IMR-90 (cell line): Measurements from ENCODE around the gene PTBP2. TPM values are rescaled to one million over a fixed set of nuclear protein-coding genes. Genes with fewer than 3 reads are reported as not detected.

Experiments
- ATAC-seq: fragments of 200-7000 bp; cut with Tn5 transposase; 2 replicates; pipeline ENCODE4 v1.9.1; 2020; ENCODE audit warnings: low read depth, mild to moderate bottlenecking, moderate library complexity
- Bru-seq: library from RNA; stranded (reverse); fragments of 400-500 nt; gene quantifications from one replicate; lab custom pipeline; 2021; lab: Mats Ljungman, UMichigan
- BruChase-seq, 2 experiments: library from RNA; stranded (reverse); fragments of 400-500 nt; gene quantifications; one replicate each; lab custom pipeline; 2021; lab: Mats Ljungman, UMichigan
- BruUV-seq: library from RNA; stranded (reverse); fragments of 400-500 nt; replicated peaks from 2 replicates; lab custom pipeline; 2021; lab: Mats Ljungman, UMichigan
- CTCF ChIA-PET: fragments of 300-600 bp; formaldehyde crosslinking; extraction: SDS; loops from one replicate; lab custom pipeline; 2021; ENCODE audit warnings: antibody characterized with exemption; lab: Yijun Ruan, JAX
- POLR2A ChIA-PET: fragments of 300-600 bp; sonication (Branson Sonifier 250); formaldehyde crosslinking; loops from one replicate; lab custom pipeline; 2022; ENCODE audit warnings: antibody characterized with exemption; ENCODE audit not compliant: unreplicated experiment; lab: Charles Lee
- DNase-seq: peaks from one replicate; pipeline ENCODE4 v3.0.0; 2013
- H2AFZ ChIP-seq: replicated peaks from 2 replicates; pipeline ENCODE3; 2013; ENCODE audit warnings: low read length, mild to moderate bottlenecking; ENCODE audit not compliant: poor library complexity
- H2AK5ac ChIP-seq: 2 replicates; pipeline ENCODE4 v1.6.1; 2013; ENCODE audit warnings: low read depth, low read length, inconsistent platforms
- H2AK9ac ChIP-seq: replicated peaks from 2 replicates; pipeline ENCODE3; 2013; ENCODE audit warnings: mild to moderate bottlenecking, low read depth, low read length, moderate library complexity; ENCODE audit not compliant: poor library complexity
- H2BK120ac ChIP-seq: 2 replicates; pipeline ENCODE4 v1.6.1; 2013; ENCODE audit warnings: low read depth, low read length, inconsistent platforms
- H2BK15ac ChIP-seq: 3 replicates; pipeline ENCODE4 v1.6.1; 2013; ENCODE audit warnings: low read depth, low read length, inconsistent platforms
- H2BK20ac ChIP-seq: 2 replicates; pipeline ENCODE4 v1.6.1; 2013; ENCODE audit warnings: low read depth, mild to moderate bottlenecking, inconsistent platforms, low read length, moderate library complexity
- H2BK5ac ChIP-seq: 2 replicates; pipeline ENCODE4 v1.6.1; 2013; ENCODE audit warnings: mild to moderate bottlenecking, low read depth, low read length, inconsistent platforms; ENCODE audit not compliant: poor library complexity, severe bottlenecking
- H3K14ac ChIP-seq: replicated peaks from 2 replicates; pipeline ENCODE4 v1.6.1; 2013; ENCODE audit warnings: low read depth, low read length, inconsistent platforms
- H3K18ac ChIP-seq: 2 replicates; pipeline ENCODE4 v1.6.1; 2013; ENCODE audit warnings: low read depth, low read length, control low read depth
- H3K23ac ChIP-seq: 2 replicates; pipeline ENCODE4 v1.6.1; 2013; ENCODE audit warnings: low read depth, low read length, inconsistent platforms
- H3K27ac ChIP-seq: 2 replicates; pipeline ENCODE4 v1.5.1; 2013; ENCODE audit warnings: mild to moderate bottlenecking, control low read depth, low read length; ENCODE audit not compliant: insufficient read depth
- H3K27me3 ChIP-seq: 2 replicates; pipeline ENCODE4 v1.6.1; 2013; ENCODE audit warnings: low read length; ENCODE audit not compliant: control insufficient read depth, insufficient read depth
- H3K36me3 ChIP-seq: 2 replicates; pipeline ENCODE4 v1.6.1; 2013; ENCODE audit warnings: low read length, mixed read lengths; ENCODE audit not compliant: control insufficient read depth, insufficient read depth
- H3K4ac ChIP-seq: 2 replicates; pipeline ENCODE4 v1.6.1; 2013; ENCODE audit warnings: low read depth, low read length, inconsistent platforms
- H3K4me1 ChIP-seq: 2 replicates; pipeline ENCODE4 v1.6.1; 2013; ENCODE audit warnings: low read length, mixed read lengths; ENCODE audit not compliant: control insufficient read depth, insufficient read depth
- H3K4me2 ChIP-seq: 2 replicates; pipeline ENCODE4 v1.6.1; 2013; ENCODE audit warnings: low read depth, mild to moderate bottlenecking, control low read depth, low read length, moderate library complexity
- H3K4me3 ChIP-seq: 2 replicates; pipeline ENCODE4 v1.5.1; 2013; ENCODE audit warnings: low read depth, mild to moderate bottlenecking, control low read depth, low read length, moderate library complexity; ENCODE audit not compliant: insufficient read depth
- H3K56ac ChIP-seq: 2 replicates; pipeline ENCODE4 v1.6.1; 2013; ENCODE audit warnings: low read length, inconsistent platforms; ENCODE audit not compliant: insufficient read depth; ENCODE audit errors: extremely low read depth
- H3K79me1 ChIP-seq, 2 experiments: 2 replicates each; pipeline ENCODE4 v1.6.1; 2013; ENCODE audit warnings: low read length in 2 of 2, inconsistent platforms in 1 of 2, low read depth in 1 of 2
- H3K9ac ChIP-seq: 2 replicates; pipeline ENCODE4 v1.6.1; 2013; ENCODE audit warnings: low read depth, low read length, control low read depth
- H3K9me1 ChIP-seq: 2 replicates; pipeline ENCODE4 v1.6.1; 2013; ENCODE audit warnings: low read length, inconsistent platforms; ENCODE audit not compliant: insufficient read depth
- H3K9me3 ChIP-seq: 2 replicates; pipeline ENCODE4 v1.6.1; 2013; ENCODE audit warnings: low read length; ENCODE audit not compliant: control insufficient read depth, insufficient read depth
- H4K20me1 ChIP-seq: 2 replicates; pipeline ENCODE4 v1.6.1; 2013; ENCODE audit warnings: low read length, inconsistent platforms; ENCODE audit not compliant: insufficient read depth
- H4K5ac ChIP-seq: 2 replicates; pipeline ENCODE4 v1.6.1; 2013; ENCODE audit warnings: mild to moderate bottlenecking, low read depth, low read length, control low read depth
- H4K8ac ChIP-seq, 2 experiments: 2 replicates each; pipeline ENCODE4 v1.6.1; 2013; ENCODE audit warnings: low read depth in 2 of 2, low read length in 2 of 2, control low read depth in 1 of 2, inconsistent platforms in 1 of 2
- H4K91ac ChIP-seq: 2 replicates; pipeline ENCODE4 v1.6.1; 2013; ENCODE audit warnings: low read depth, low read length, inconsistent platforms; ENCODE audit not compliant: insufficient read depth
- FOS ChIP-seq: fragments of 150-350 bp; IDR thresholded peaks from 2 replicates; pipeline ENCODE4 v1.6.1; 2016; ENCODE audit warnings: low read depth, low read length
- MAFK ChIP-seq: IDR thresholded peaks from 2 replicates; pipeline ENCODE4 v1.6.1; 2012; ENCODE audit warnings: low read depth, low read length, improper control_type of control experiment
- MAZ ChIP-seq: IDR thresholded peaks from 2 replicates; pipeline ENCODE4 v1.6.1; 2012; ENCODE audit warnings: low read depth, mild to moderate bottlenecking, low read length, improper control_type of control experiment, moderate library complexity, borderline replicate concordance
- MXI1 ChIP-seq: IDR thresholded peaks from 2 replicates; pipeline ENCODE4 v1.6.1; 2012; ENCODE audit warnings: low read depth, mild to moderate bottlenecking, low read length, moderate library complexity, borderline replicate concordance
- NFE2L2 ChIP-seq: fragments of 150-350 bp; IDR thresholded peaks from 2 replicates; pipeline ENCODE4 v1.6.1; 2016; ENCODE audit warnings: low read depth, mild to moderate bottlenecking, low read length
- POLR2A ChIP-seq: IDR thresholded peaks from 2 replicates; pipeline ENCODE4 v1.6.1; 2012; ENCODE audit warnings: mild to moderate bottlenecking, low read depth, low read length
- RAD21 ChIP-seq: IDR thresholded peaks from 2 replicates; pipeline ENCODE4 v1.6.1; 2012; ENCODE audit warnings: low read length, improper control_type of control experiment
- SMC3 ChIP-seq: fragments of 150-350 bp; IDR thresholded peaks from 2 replicates; pipeline ENCODE4 v1.6.1; 2016; ENCODE audit warnings: low read depth, mild to moderate bottlenecking, antibody characterized with exemption, low read length, moderate library complexity
- WGBS, 2 experiments: methylation state at CpG; one replicate each; pipeline versions ENCODE4 v1.1.5 to v1.1.7; 2013; ENCODE audit warnings: missing lambda C conversion rate in 2 of 2; ENCODE audit not compliant: insufficient read length in 1 of 2; ENCODE audit errors: extremely low coverage in 2 of 2; 5-methylcytosine and 5-hydroxymethylcytosine counted together
- dilution Hi-C: fragments of 300-500 bp; cut with HindIII; formaldehyde crosslinking; loops from one replicate; pipeline ENCODE4 v1.14.3; 2018; ENCODE audit warnings: low sequenced_read_pairs; ENCODE audit not compliant: unreplicated experiment
- in situ Hi-C: fragments of 300-500 bp; cut with MboI; formaldehyde crosslinking; loops from 3 replicates; pipeline ENCODE4 v1.14.3; 2019; ENCODE audit warnings: low sequenced_read_pairs, inconsistent platforms, mixed read lengths
- intact Hi-C: fragments of 100-400 bp; cut with micrococcal nuclease; formaldehyde crosslinking; loops from 2 replicates; pipeline ENCODE4 v1.10.0; 2022
- long read RNA-seq: library from polyadenylated mRNA; unstranded; transcript quantifications from one replicate; pipeline ENCODE4 v2.0.0, GENCODE V29; 2021; ENCODE audit not compliant: unreplicated experiment
- polyA plus RNA-seq, 3 experiments: library from polyadenylated mRNA; depleted of rRNA; stranded (reverse); fragments of >200 nt; gene quantifications; 2 replicates each; pipeline ENCODE4 v1.2.3, GENCODE V29; 2012; ENCODE audit warnings: low replicate concordance in 1 of 3
- total RNA-seq: library from RNA; depleted of rRNA; stranded (reverse); fragments of >200 nt; gene quantifications from 2 replicates; pipeline ENCODE4 v1.2.3, GENCODE V29; 2012; rRNA removed
- TF ChIP-seq, protein P1 (sequence below): fragments of 150-350 bp; IDR thresholded peaks from 2 replicates; pipeline ENCODE4 v1.6.1; 2016; ENCODE audit warnings: low read depth, mild to moderate bottlenecking, low read length, moderate library complexity, borderline replicate concordance
- TF ChIP-seq, protein P2 (sequence below): conservative IDR thresholded peaks from 2 replicates; pipeline ENCODE4 v1.5.1; 2012; ENCODE audit warnings: mild to moderate bottlenecking, low read depth, low read length, improper control_type of control experiment

PTBP2 gene, protein sequence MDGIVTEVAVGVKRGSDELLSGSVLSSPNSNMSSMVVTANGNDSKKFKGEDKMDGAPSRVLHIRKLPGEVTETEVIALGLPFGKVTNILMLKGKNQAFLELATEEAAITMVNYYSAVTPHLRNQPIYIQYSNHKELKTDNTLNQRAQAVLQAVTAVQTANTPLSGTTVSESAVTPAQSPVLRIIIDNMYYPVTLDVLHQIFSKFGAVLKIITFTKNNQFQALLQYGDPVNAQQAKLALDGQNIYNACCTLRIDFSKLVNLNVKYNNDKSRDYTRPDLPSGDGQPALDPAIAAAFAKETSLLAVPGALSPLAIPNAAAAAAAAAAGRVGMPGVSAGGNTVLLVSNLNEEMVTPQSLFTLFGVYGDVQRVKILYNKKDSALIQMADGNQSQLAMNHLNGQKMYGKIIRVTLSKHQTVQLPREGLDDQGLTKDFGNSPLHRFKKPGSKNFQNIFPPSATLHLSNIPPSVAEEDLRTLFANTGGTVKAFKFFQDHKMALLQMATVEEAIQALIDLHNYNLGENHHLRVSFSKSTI
- 37.8 and 38.6 TPM in 2 replicates for total RNA-seq
- 6.2 and 9.7 TPM in 2 replicates for polyA plus RNA-seq (2012; rRNA removed)
- 1.2 and 3.1 TPM in 2 replicates for polyA plus RNA-seq (2012; cell fraction: cytosol; rRNA removed)
- 5.4 and 55.5 TPM in 2 replicates for polyA plus RNA-seq (2012; cell fraction: nucleus; rRNA removed; ENCODE audit: low replicate concordance)
- Bru-seq, nascent RNA: percentile 96 among the genes with signal in this experiment
- percentile 95 among the genes with signal in this experiment for BruChase-seq, experiment 1, labeled RNA remaining after a 6-hour chase
- percentile 96 among the genes with signal in this experiment for BruChase-seq, experiment 2, labeled RNA remaining after a 2-hour chase
- long read RNA-seq, partial matches to known transcripts: 1 of 8 reads
- long read RNA-seq, other reads (novel, unspliced or antisense): 4 of 8 reads

DNA sequence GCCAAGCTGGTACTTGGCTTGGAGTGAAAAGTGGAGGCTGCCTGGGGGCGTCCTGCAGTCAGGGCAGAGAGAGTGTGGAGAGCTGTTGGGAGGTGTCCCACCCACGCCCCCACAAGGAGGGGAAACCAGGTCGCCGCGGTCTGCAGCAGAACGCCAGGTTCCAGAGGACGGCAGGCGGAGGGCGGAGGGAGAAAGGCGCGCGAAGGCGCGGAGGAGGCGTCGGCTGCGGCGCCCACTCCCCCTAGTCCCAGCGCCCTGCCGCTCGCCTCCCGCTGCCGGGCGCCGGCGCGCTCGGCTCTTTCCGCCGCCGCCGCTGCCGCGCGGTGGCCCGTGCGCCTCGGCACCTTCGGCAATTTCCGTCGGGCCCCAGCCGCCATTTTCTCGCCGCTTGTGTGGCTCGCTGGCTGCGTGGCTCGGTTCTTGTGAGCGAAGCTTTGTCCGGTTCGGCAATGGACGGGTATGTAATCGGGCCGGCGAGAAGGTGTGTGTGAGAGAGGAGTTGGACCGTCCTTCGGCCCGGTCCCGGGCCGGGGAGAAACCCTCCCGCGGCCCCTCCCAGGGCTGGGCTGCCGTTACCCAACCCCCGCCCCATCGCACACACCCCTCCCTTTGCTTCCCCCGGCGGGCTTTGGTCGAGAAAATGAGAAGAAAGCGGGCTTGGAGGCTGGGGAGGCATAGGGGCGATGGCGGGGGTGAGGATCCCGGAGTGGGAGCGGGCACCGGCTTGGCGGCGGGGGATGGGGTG lies at the start of gene PTBP2:
Gene PTBP2, plus strand, starts transcription at position 369 of the 745 bp plus-strand sequence. Its CDS starts 81 bp downstream, at position 450.
- H2AK9ac ChIP-seq: peak within 1 kb of the TSS; percentile 92
- 0 out of 2 replicates have a peak, but pooled peaks have one; percentile 16 for TF ChIP-seq MXI1
- TF ChIP-seq, protein P1, sequence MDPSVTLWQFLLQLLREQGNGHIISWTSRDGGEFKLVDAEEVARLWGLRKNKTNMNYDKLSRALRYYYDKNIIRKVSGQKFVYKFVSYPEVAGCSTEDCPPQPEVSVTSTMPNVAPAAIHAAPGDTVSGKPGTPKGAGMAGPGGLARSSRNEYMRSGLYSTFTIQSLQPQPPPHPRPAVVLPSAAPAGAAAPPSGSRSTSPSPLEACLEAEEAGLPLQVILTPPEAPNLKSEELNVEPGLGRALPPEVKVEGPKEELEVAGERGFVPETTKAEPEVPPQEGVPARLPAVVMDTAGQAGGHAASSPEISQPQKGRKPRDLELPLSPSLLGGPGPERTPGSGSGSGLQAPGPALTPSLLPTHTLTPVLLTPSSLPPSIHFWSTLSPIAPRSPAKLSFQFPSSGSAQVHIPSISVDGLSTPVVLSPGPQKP: no peak
- TF ChIP-seq, protein P2, sequence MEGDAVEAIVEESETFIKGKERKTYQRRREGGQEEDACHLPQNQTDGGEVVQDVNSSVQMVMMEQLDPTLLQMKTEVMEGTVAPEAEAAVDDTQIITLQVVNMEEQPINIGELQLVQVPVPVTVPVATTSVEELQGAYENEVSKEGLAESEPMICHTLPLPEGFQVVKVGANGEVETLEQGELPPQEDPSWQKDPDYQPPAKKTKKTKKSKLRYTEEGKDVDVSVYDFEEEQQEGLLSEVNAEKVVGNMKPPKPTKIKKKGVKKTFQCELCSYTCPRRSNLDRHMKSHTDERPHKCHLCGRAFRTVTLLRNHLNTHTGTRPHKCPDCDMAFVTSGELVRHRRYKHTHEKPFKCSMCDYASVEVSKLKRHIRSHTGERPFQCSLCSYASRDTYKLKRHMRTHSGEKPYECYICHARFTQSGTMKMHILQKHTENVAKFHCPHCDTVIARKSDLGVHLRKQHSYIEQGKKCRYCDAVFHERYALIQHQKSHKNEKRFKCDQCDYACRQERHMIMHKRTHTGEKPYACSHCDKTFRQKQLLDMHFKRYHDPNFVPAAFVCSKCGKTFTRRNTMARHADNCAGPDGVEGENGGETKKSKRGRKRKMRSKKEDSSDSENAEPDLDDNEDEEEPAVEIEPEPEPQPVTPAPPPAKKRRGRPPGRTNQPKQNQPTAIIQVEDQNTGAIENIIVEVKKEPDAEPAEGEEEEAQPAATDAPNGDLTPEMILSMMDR: no peak
- TF ChIP-seq POLR2A: peak; percentile 74; the same call in 1 of the 2 replicates
- TF ChIP-seq NFE2L2: no peak
- no peak for TF ChIP-seq FOS
- TF ChIP-seq MAFK: no peak
- no peak for TF ChIP-seq RAD21
- TF ChIP-seq MAZ: peak; percentile 46; the same call in 1 of the 2 replicates
- no peak for TF ChIP-seq SMC3

More for the DNA sequence above, at the start of gene PTBP2:
- H3K9me1 ChIP-seq: no peaks in the 10 kb centered on the region
- peak within 1 kb of the TSS; percentile 15; the same call in 1 of the 2 replicates for H2BK20ac ChIP-seq
- peak within 1 kb of the TSS; percentile 90 for H3K23ac ChIP-seq
- H4K5ac ChIP-seq: peak within 1 kb of the TSS; percentile 92
- dilution Hi-C loops (no loop called here), intact Hi-C loops (loop anchor here (1.0 to 10.0 kb wide), 8 partner anchors 157 to 1331 kb away; no protein-coding TSS in a partner anchor), in situ Hi-C loops (no loop called here)
- H3K14ac ChIP-seq: peak within 1 kb of the TSS; percentile 93
- peak within 1 kb of the TSS; percentile 93 for H3K56ac ChIP-seq
- H3K4ac ChIP-seq: peak within 1 kb of the TSS; percentile 86
- DNase-seq: peak; percentile 69
- WGBS, 2 experiments: 0% methylated on average over 27 of the region's 75 CpGs; no CpG with 5 or more reads in 1 of the 2 experiments
- H3K27ac ChIP-seq: peak within 1 kb of the TSS; percentile 96
- ATAC-seq: peak; percentile 96
- CTCF ChIA-PET: interaction anchor here (1.0 kb wide), 1 partner anchor 485 kb away, joined by 3 read pairs; no protein-coding TSS in a partner anchor
- peak within 1 kb of the TSS; percentile 96 for H3K4me3 ChIP-seq
- POLR2A ChIA-PET: interaction anchor here (0.7 kb wide), 1 partner anchor 182 kb away, joined by 7 read pairs; no protein-coding TSS in a partner anchor
- H2BK15ac ChIP-seq: peak within 1 kb of the TSS; percentile 26; the same call in 1 of the 3 replicates
- no peaks in the 10 kb centered on the region; the same call in 1 of the 2 replicates for H3K4me1 ChIP-seq
- peak within 1 kb of the TSS; percentile 75 for H4K91ac ChIP-seq
- peak within 1 kb of the TSS; percentile 85 for H3K9ac ChIP-seq
- H3K4me2 ChIP-seq: peak within 1 kb of the TSS; percentile 95
- H3K79me1 ChIP-seq: peaks cover 4 to 18% of the 10 kb centered on the region in 2 experiments; a peak in 2 of 4 replicates
- peaks cover 10% of the 10 kb centered on the region; the same call in 1 of the 2 replicates for H4K20me1 ChIP-seq
- H3K18ac ChIP-seq: peak within 1 kb of the TSS; percentile 88
- H2AFZ ChIP-seq: peak within 1 kb of the TSS; percentile 97
- no peaks in the 10 kb centered on the region for H3K27me3 ChIP-seq
- no peaks in the 10 kb centered on the region for H3K9me3 ChIP-seq
- H4K8ac ChIP-seq: peak within 1 kb of the TSS; percentile 69 to 95
- H2BK120ac ChIP-seq: peak within 1 kb of the TSS; percentile 87
- H2BK5ac ChIP-seq: peak within 1 kb of the TSS; percentile 87
- no TSS peak for BruUV-seq
- H2AK5ac ChIP-seq: peak within 1 kb of the TSS; percentile 37
- peaks cover 11% of the 10 kb centered on the region for H3K36me3 ChIP-seq
